HFFc6 (cell line): Measurements from ENCODE around the gene FILIP1L. TPM values are rescaled to one million over a fixed set of nuclear protein-coding genes. Genes with fewer than 3 reads are reported as not detected.

ENCODE experiments used
- DNase-seq: peaks from one replicate; pipeline ENCODE4 v3.0.0-alpha.2; 2018
- H3K27ac Mint-ChIP-seq: 2 replicates; pipeline ENCODE4 v1.8.0; 2020; ENCODE audit warnings: mild to moderate bottlenecking, mixed read lengths
- H3K27me3 Mint-ChIP-seq: 2 replicates; pipeline ENCODE4 v1.8.0; 2021; ENCODE audit warnings: mild to moderate bottlenecking, moderate library complexity, mixed read lengths; ENCODE audit not compliant: insufficient read depth
- H3K36me3 Mint-ChIP-seq: 2 replicates; pipeline ENCODE4 v1.8.0; 2021; ENCODE audit warnings: low read depth, mixed read lengths
- H3K4me1 Mint-ChIP-seq: 2 replicates; pipeline ENCODE4 v1.8.0; 2020; ENCODE audit warnings: low read depth, mixed read lengths
- H3K4me3 Mint-ChIP-seq: 2 replicates; pipeline ENCODE4 v1.8.0; 2020; ENCODE audit warnings: mild to moderate bottlenecking, moderate library complexity, mixed read lengths
- H3K9me3 Mint-ChIP-seq: 2 replicates; pipeline ENCODE4 v1.8.0; 2020; ENCODE audit warnings: mild to moderate bottlenecking, mixed read lengths
- total RNA-seq, 6 experiments: library from RNA; stranded (reverse); fragmentation: NEBNext Ultra II Directional; extraction: Animal tissue kit (Norgen Biotek cat#: 25700); gene quantifications; 2 replicates in 1 of 6; 3 replicates in 5 of 6; pipeline ENCODE4 v1.2.3, GENCODE V29; 2021
- TF ChIP-seq, protein P1 (sequence below): fragments of 200-600 bp; sonication (generic); IDR thresholded peaks from 2 replicates; pipeline ENCODE4 v1.5.0; 2021; ENCODE audit warnings: antibody characterized with exemption, mild to moderate bottlenecking

Gene FILIP1L
- total RNA-seq, 6 experiments from 2014 or later, result 37.8 to 54.7 (median 48.2) TPM

DNA sequence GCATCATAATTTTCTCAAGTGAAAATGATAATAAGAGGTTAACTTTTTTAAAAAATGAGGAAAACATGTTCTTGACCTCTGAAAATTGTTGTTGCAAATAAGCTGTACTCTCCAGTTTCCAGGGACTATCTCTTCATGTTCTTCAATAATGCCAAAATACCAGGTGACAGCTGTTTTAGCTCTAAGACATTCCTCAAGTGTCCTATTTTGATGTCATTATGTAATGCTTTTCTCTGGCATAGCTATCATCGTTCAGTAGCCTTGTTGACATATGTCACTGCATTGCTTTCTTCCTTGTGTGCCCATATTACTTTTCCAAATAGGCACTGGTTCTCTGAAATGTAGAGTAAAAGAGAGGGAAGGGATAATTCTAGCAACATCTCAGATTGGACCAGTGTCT is 5.7 kb upstream of the FILIP1L start:
- Mint-ChIP-seq H3K27ac (no peak overlapping the region), H3K4me1 (peaks cover 15% of the 10 kb centered on the region), H3K36me3 (no peaks in the 10 kb centered on the region), H3K9me3 (no peaks in the 10 kb centered on the region), H3K4me3 (no peak overlapping the region), H3K27me3 (no peaks in the 10 kb centered on the region)
- TF ChIP-seq, protein P1, sequence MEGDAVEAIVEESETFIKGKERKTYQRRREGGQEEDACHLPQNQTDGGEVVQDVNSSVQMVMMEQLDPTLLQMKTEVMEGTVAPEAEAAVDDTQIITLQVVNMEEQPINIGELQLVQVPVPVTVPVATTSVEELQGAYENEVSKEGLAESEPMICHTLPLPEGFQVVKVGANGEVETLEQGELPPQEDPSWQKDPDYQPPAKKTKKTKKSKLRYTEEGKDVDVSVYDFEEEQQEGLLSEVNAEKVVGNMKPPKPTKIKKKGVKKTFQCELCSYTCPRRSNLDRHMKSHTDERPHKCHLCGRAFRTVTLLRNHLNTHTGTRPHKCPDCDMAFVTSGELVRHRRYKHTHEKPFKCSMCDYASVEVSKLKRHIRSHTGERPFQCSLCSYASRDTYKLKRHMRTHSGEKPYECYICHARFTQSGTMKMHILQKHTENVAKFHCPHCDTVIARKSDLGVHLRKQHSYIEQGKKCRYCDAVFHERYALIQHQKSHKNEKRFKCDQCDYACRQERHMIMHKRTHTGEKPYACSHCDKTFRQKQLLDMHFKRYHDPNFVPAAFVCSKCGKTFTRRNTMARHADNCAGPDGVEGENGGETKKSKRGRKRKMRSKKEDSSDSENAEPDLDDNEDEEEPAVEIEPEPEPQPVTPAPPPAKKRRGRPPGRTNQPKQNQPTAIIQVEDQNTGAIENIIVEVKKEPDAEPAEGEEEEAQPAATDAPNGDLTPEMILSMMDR, result no peak
- no peak for DNase-seq

DNA sequence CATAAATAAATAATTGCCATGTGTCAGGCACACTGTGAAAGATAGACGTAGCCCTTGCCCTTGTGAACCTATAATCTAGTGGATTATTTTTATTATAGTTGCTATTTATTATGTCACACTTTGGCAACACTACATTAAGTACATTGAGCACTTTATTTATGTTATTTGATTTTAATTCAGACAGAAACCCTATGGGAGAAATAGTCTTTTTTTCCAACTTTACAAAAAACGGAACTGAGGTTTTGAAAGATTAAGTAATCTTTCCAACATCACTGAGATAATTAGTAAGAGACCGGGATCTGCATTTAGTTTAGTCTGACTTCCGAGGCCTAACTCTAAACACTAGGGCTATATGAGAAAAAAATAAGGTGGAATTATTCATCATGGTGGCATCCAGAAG is 2.8 kb upstream of the FILIP1L start:
- H3K9me3 Mint-ChIP-seq, result no peaks in the 10 kb centered on the region
- no peak overlapping the region for H3K27ac Mint-ChIP-seq
- TF ChIP-seq, protein P1, result no peak
- H3K4me1 Mint-ChIP-seq, result peaks cover 19% of the 10 kb centered on the region
- no peak overlapping the region for H3K4me3 Mint-ChIP-seq
- no peaks in the 10 kb centered on the region for H3K36me3 Mint-ChIP-seq
- DNase-seq, result no peak
- H3K27me3 Mint-ChIP-seq, result no peaks in the 10 kb centered on the region

DNA sequence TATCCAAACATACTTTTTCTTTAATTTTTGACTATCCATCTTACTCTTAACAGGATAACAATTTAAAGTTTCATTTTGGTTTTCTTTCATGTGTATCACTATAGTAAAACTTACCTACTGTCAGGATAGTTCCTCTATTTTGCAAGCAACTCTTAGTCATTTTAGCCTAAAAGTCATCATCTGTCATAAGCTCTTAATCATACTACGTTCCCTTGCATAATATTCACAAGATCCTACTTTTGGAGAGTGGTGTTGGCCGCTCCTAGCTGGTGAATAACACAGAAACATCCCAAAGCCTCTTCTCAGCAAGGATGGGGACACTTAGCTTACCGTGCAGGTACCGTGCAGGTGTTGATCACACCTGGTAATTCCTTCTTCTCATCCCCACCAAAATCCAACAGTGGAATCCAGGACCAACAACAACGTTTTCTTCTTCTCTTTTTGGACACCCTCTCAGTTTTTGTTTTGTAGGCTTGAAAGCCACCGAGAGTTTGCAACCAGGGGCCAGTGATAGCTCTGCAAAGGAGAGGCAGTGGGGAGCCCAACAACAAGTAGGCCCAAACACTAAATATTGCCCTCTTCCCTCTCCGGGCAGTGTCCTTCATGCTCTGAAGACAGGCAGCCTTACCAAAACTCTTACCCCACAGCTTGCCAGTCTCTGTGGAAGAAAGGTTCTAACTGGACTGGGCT is 433 bp downstream of the FILIP1L start:
- TF ChIP-seq, protein P1, result no peak
- no peak for DNase-seq
- Mint-ChIP-seq H3K27me3 (no peaks in the 10 kb centered on the region), H3K4me1 (peaks cover 14% of the 10 kb centered on the region; the same call in 1 of the 2 replicates), H3K9me3 (no peaks in the 10 kb centered on the region), H3K27ac (no peak overlapping the region), H3K4me3 (no peak overlapping the region), H3K36me3 (no peaks in the 10 kb centered on the region)

DNA sequence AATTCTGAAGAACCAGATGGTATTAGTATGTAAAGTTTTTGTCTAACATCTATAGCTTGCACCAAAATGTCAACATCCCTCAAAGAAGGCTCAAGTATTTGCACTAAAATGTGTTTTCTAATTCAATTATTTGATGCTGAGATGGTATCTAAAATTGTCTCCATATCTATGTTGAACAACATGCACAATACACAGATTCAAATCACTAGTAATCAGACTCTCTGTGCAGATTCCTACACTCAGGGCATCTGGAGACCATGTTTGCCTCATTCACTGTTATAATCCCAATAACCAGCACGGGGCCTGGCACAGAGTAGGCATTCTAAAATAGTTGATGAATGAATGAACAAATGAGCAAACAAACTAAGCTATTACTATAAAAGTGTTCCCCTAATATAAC is 2.6 kb downstream of the FILIP1L start:
- H3K27ac Mint-ChIP-seq, result no peak overlapping the region
- TF ChIP-seq, protein P1, result no peak
- H3K4me3 Mint-ChIP-seq, result no peak overlapping the region
- no peaks in the 10 kb centered on the region for H3K36me3 Mint-ChIP-seq
- H3K9me3 Mint-ChIP-seq, result no peaks in the 10 kb centered on the region
- DNase-seq, result no peak
- H3K4me1 Mint-ChIP-seq, result peaks cover 27% of the 10 kb centered on the region
- no peaks in the 10 kb centered on the region for H3K27me3 Mint-ChIP-seq

DNA sequence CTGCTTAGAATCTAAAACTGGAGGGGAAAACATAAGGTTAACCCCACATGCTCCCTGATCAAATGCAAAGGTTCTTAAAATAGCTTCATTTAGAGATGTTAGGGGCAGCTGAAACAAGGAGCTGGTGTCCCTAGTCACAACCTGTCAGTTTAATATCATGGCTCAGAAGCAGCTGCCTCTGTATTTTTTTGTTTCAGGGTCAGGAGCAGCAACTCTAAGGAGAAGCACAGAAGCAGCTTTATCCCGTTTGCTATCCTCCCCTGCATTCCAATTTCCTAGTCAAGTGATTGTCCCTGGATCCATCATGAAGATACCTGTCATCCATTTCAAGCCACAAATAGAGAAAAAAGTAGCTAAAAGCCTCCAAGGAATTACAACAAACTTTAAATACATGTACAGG is 4.1 kb downstream of the FILIP1L start:
- Mint-ChIP-seq H3K36me3 (no peaks in the 10 kb centered on the region), H3K27me3 (no peaks in the 10 kb centered on the region), H3K27ac (no peak overlapping the region)

More for the DNA sequence above, 4.1 kb downstream of the FILIP1L start:
- DNase-seq, result no peak
- H3K4me1 Mint-ChIP-seq, result peaks cover 43% of the 10 kb centered on the region
- no peaks in the 10 kb centered on the region for H3K9me3 Mint-ChIP-seq
- TF ChIP-seq, protein P1, result no peak
- no peak overlapping the region for H3K4me3 Mint-ChIP-seq
